ENCODE measurements around the gene SCFD2. TPM values are rescaled to one million over a fixed set of nuclear protein-coding genes. Genes with fewer than 3 reads are reported as not detected.
A peak's percentile ranks its signal among the peaks of the same experiment; 100 is the strongest.

The SCFD2 gene
- total RNA-seq, 4 donors from 2014 or later = 8.9 to 16.0 (median 14.8) TPM

DNA sequence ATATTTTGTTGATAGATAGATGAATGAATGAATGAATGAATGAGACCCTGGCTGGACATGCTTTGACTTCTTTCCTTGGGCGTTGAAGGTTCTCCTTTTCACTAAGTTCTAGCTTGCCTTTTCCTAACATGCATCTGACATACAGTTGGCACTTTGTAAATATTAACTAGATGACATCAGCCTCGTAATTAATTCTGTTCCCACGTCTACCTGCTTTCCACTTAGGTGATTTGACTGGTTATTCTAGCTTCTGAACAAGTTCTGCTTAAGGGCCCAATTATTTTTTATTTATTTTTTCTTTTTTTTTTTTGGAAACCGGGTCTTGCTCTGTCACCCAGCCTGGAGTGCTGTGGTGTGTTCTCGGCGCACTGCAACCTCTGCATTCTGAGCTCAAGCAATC is 517.6 kb downstream of the SCFD2 start:
- no peak for DNase-seq
- intact Hi-C loops (cut with DNase I; ENCODE audit: low total_unique reads) = no loop called here
- in situ Hi-C loops (cut with MboI; ENCODE audit: low sequenced_read_pairs in 4 of 4) = no loop called here
- H3K27ac ChIP-seq = no peak overlapping the region
- no peaks in the 10 kb centered on the region for H3K9me3 ChIP-seq
- ATAC-seq = no peak
- H3K36me3 ChIP-seq = no peaks in the 10 kb centered on the region
- H3K27me3 ChIP-seq = no peaks in the 10 kb centered on the region
- no peak overlapping the region for H3K4me3 ChIP-seq
- TF ChIP-seq, protein P1, sequence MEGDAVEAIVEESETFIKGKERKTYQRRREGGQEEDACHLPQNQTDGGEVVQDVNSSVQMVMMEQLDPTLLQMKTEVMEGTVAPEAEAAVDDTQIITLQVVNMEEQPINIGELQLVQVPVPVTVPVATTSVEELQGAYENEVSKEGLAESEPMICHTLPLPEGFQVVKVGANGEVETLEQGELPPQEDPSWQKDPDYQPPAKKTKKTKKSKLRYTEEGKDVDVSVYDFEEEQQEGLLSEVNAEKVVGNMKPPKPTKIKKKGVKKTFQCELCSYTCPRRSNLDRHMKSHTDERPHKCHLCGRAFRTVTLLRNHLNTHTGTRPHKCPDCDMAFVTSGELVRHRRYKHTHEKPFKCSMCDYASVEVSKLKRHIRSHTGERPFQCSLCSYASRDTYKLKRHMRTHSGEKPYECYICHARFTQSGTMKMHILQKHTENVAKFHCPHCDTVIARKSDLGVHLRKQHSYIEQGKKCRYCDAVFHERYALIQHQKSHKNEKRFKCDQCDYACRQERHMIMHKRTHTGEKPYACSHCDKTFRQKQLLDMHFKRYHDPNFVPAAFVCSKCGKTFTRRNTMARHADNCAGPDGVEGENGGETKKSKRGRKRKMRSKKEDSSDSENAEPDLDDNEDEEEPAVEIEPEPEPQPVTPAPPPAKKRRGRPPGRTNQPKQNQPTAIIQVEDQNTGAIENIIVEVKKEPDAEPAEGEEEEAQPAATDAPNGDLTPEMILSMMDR (IDR thresholded peaks at IDR 0.05 in 4 of 5, conservative IDR thresholded peaks at IDR 0.05 in 1 of 5) = no peak
- TF ChIP-seq POLR2A (IDR thresholded peaks at IDR 0.05) = no peak
- H3K4me1 ChIP-seq = peaks cover 8 to 12% of the 10 kb centered on the region in 2 donors

GRCh38 chr4:52846502-52846901 is 519.4 kb downstream of the SCFD2 start:
- peaks cover 9 to 22% of the 10 kb centered on the region in 2 donors for H3K4me1 ChIP-seq
- in situ Hi-C loops (cut with MboI; ENCODE audit: low sequenced_read_pairs in 4 of 4) = no loop called here
- no peaks in the 10 kb centered on the region for H3K36me3 ChIP-seq
- DNase-seq (no peak), ATAC-seq (peak in 1 of 2 donors; percentile 74)
- TF ChIP-seq POLR2A (IDR thresholded peaks at IDR 0.05) = no peak
- TF ChIP-seq, protein P1 (IDR thresholded peaks at IDR 0.05 in 4 of 5, conservative IDR thresholded peaks at IDR 0.05 in 1 of 5) = no peak
- no peak overlapping the region for H3K27ac ChIP-seq
- no peak overlapping the region for H3K4me3 ChIP-seq
- no peaks in the 10 kb centered on the region for H3K27me3 ChIP-seq
- intact Hi-C loops (cut with DNase I; ENCODE audit: low total_unique reads) = no loop called here
- H3K9me3 ChIP-seq = no peaks in the 10 kb centered on the region

GRCh38 chr4:52844596-52844995 is 521.3 kb downstream of the SCFD2 start:
- Histone ChIP-seq H3K27ac (no peak overlapping the region), H3K27me3 (no peaks in the 10 kb centered on the region), H3K36me3 (no peaks in the 10 kb centered on the region), H3K4me1 (peaks cover 21 to 39% of the 10 kb centered on the region in 2 donors), H3K4me3 (no peak overlapping the region), H3K9me3 (no peaks in the 10 kb centered on the region)
- DNase-seq = no peak
- intact Hi-C loops (cut with DNase I; ENCODE audit: low total_unique reads) = no loop called here
- in situ Hi-C loops (cut with MboI; ENCODE audit: low sequenced_read_pairs in 4 of 4) = no loop called here
- TF ChIP-seq, protein P1 (IDR thresholded peaks at IDR 0.05 in 4 of 5, conservative IDR thresholded peaks at IDR 0.05 in 1 of 5) = no peak
- no peak for TF ChIP-seq POLR2A (IDR thresholded peaks at IDR 0.05)
- no peak for ATAC-seq

- peak in 1 of 2 donors; percentile 38 for DNase-seq
- H3K4me1 ChIP-seq = peaks cover 24 to 46% of the 10 kb centered on the region in 2 donors
- H3K27ac ChIP-seq = no peak overlapping the region
- in situ Hi-C loops (cut with MboI; ENCODE audit: low sequenced_read_pairs in 4 of 4) (no loop called here), intact Hi-C loops (cut with DNase I; ENCODE audit: low total_unique reads) (no loop called here)
- no peak for TF ChIP-seq POLR2A (IDR thresholded peaks at IDR 0.05)
- TF ChIP-seq, protein P1 (IDR thresholded peaks at IDR 0.05 in 4 of 5, conservative IDR thresholded peaks at IDR 0.05 in 1 of 5) = no peak
- ATAC-seq = peak in 1 of 2 donors; percentile 17
- H3K9me3 ChIP-seq = no peaks in the 10 kb centered on the region
- no peak overlapping the region for H3K4me3 ChIP-seq
- no peaks in the 10 kb centered on the region for H3K36me3 ChIP-seq
- no peaks in the 10 kb centered on the region for H3K27me3 ChIP-seq
Measured at GRCh38 chr4:52843958-52844357, 521.9 kb downstream of the SCFD2 start.

- Histone ChIP-seq H3K27me3 (no peaks in the 10 kb centered on the region), H3K4me3 (no peak overlapping the region), H3K9me3 (no peaks in the 10 kb centered on the region), H3K4me1 (peaks cover 27 to 51% of the 10 kb centered on the region in 2 donors), H3K36me3 (no peaks in the 10 kb centered on the region), H3K27ac (no peak overlapping the region)
- TF ChIP-seq, protein P1 (IDR thresholded peaks at IDR 0.05 in 4 of 5, conservative IDR thresholded peaks at IDR 0.05 in 1 of 5) = no peak
- TF ChIP-seq POLR2A (IDR thresholded peaks at IDR 0.05) = no peak
- intact Hi-C loops (cut with DNase I; ENCODE audit: low total_unique reads) = no loop called here
- DNase-seq (no peak), ATAC-seq (no peak)
- in situ Hi-C loops (cut with MboI; ENCODE audit: low sequenced_read_pairs in 4 of 4) = no loop called here
Measured at GRCh38 chr4:52843351-52843750, 522.5 kb downstream of the SCFD2 start.
